Mesendoderm (in vitro differentiated cells): ENCODE data around the gene SLC6A5. TPM values are rescaled to one million over a fixed set of nuclear protein-coding genes. Genes with fewer than 3 reads are reported as not detected.
"Not testable (repeated sequence)": the region's sequence is repeated elsewhere in the genome, so short reads cannot be mapped to it uniquely, and the experiment has no call there.

Experiments
- DNase-seq: peaks from one replicate; pipeline ENCODE4 v3.0.0; 2013
- H2AK5ac ChIP-seq: 2 replicates; pipeline ENCODE4 v1.6.1; 2013; ENCODE audit warnings: low read length, inconsistent platforms
- H2BK120ac ChIP-seq: 2 replicates; pipeline ENCODE4 v1.6.1; 2013; ENCODE audit warnings: low read depth, mild to moderate bottlenecking, low read length, moderate library complexity, mixed read lengths
- H2BK15ac ChIP-seq: replicated peaks from 2 replicates; pipeline ENCODE4 v1.6.1; 2013; ENCODE audit warnings: low read depth, mild to moderate bottlenecking, moderate library complexity
- H2BK5ac ChIP-seq: 2 replicates; pipeline ENCODE4 v1.6.1; 2013; ENCODE audit warnings: low read length, inconsistent platforms
- H3K18ac ChIP-seq: 2 replicates; pipeline ENCODE4 v1.6.1; 2013; ENCODE audit warnings: mild to moderate bottlenecking, low read length, mixed read lengths
- H3K23ac ChIP-seq: one replicate; pipeline ENCODE4 v1.6.1; 2013; ENCODE audit warnings: low read length
- H3K27ac ChIP-seq: 2 replicates; pipeline ENCODE4 v1.5.1; 2013; ENCODE audit warnings: low read depth, mild to moderate bottlenecking, inconsistent platforms, low read length, moderate library complexity
- H3K27me3 ChIP-seq: 2 replicates; pipeline ENCODE4 v1.6.1; 2013; ENCODE audit warnings: low read length, control low read depth, mild to moderate bottlenecking, inconsistent platforms; ENCODE audit not compliant: insufficient read depth, poor library complexity
- H3K36me3 ChIP-seq: 2 replicates; pipeline ENCODE4 v1.6.1; 2013; ENCODE audit warnings: low read length, inconsistent platforms; ENCODE audit not compliant: control insufficient read depth, insufficient read depth
- H3K4ac ChIP-seq: one replicate; pipeline ENCODE4 v1.6.1; 2013; ENCODE audit warnings: low read depth, mild to moderate bottlenecking, low read length, moderate library complexity
- H3K4me1 ChIP-seq: 2 replicates; pipeline ENCODE4 v1.6.1; 2013; ENCODE audit warnings: low read depth, low read length, inconsistent platforms; ENCODE audit not compliant: control insufficient read depth
- H3K4me2 ChIP-seq: 2 replicates; pipeline ENCODE4 v1.6.1; 2013; ENCODE audit warnings: low read length
- H3K4me3 ChIP-seq: 2 replicates; pipeline ENCODE4 v1.5.1; 2013; ENCODE audit warnings: mild to moderate bottlenecking, low read length
- H3K56ac ChIP-seq: one replicate; pipeline ENCODE4 v1.6.1; 2013; ENCODE audit warnings: low read length
- H3K79me1 ChIP-seq: 2 replicates; pipeline ENCODE4 v1.6.1; 2013; ENCODE audit warnings: low read length, inconsistent platforms
- H3K79me2 ChIP-seq: 2 replicates; pipeline ENCODE4 v1.6.1; 2013; ENCODE audit warnings: mild to moderate bottlenecking, low read length; ENCODE audit not compliant: control insufficient read depth, insufficient read depth
- H3K9ac ChIP-seq: 2 replicates; pipeline ENCODE4 v1.6.1; 2013; ENCODE audit warnings: low read length, inconsistent platforms
- H4K5ac ChIP-seq: one replicate; pipeline ENCODE4 v1.6.1; 2013; ENCODE audit warnings: low read length
- H4K8ac ChIP-seq: one replicate; pipeline ENCODE4 v1.6.1; 2013; ENCODE audit warnings: low read depth, mild to moderate bottlenecking, control low read depth, low read length, moderate library complexity
- WGBS: extraction: QIAGEN DNeasy Blood & Tissue Kit; methylation state at CpG from one replicate; pipeline ENCODE4 v1.1.7; 2013; ENCODE audit warnings: low lambda C conversion rate, missing lambda C conversion rate; ENCODE audit not compliant: insufficient coverage; ENCODE audit errors: extremely low coverage; 5-methylcytosine and 5-hydroxymethylcytosine counted together
- polyA plus RNA-seq, 2 experiments: library from polyadenylated mRNA; stranded (reverse); fragments of 200-250 nt; gene quantifications; one replicate each; pipeline ENCODE4 v1.2.3, GENCODE V29; 2013

SLC6A5 gene
- polyA plus RNA-seq (2013, experiment 1 of 2), result 0.03 TPM
- not detected for polyA plus RNA-seq (2013, experiment 2 of 2)

DNA sequence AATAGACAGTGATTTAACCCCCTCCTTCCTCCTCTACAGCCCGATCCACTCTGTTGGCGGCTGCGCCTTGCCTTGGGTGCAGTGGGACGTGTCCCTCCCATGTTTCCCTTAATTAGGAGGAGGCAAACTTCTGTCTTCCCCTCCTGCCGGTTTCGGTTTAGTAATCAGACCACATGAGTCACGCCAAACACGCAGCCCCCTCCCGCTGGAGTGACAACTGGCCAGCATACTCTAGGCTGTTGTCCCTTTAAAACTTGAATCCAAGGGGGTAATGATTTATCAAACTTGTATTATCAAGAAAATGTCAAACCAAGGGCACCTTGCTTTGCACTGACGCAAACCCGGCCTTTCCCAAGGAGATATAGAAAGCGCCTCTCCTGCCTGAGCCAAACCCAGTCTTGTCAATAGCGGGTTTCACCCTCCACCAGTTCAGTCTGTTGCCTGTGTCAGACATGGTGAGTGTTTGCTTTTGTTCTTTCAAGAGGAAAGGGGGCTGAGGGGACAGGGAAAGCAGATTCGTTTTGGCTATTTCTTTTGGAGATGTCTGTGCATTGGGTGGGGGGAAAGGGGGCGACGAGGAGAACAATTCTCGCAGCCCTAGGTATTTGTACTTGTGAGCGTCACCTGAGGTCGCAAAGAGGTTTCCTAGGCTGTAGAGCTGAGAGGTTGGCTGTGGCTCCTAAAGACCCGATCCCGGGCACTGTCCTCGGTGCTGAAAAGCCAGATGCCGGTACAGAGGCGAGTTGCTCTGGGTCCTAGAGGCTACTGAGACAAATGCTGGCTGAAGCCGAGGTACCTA, at the start of gene SLC6A5:
Gene SLC6A5, plus strand, starts transcription at position 388 of the 799 bp plus-strand sequence. Its CDS starts 65 bp downstream, at position 453.
- no peak within 1 kb of the TSS for H2BK15ac ChIP-seq
- H3K56ac ChIP-seq, result no peak within 1 kb of the TSS
- H3K4ac ChIP-seq, result no peak within 1 kb of the TSS
- no peak within 1 kb of the TSS for H2BK120ac ChIP-seq
- DNase-seq, result peak; percentile 92
- no peak within 1 kb of the TSS for H4K8ac ChIP-seq
- H3K79me2 ChIP-seq, result no peaks in the 10 kb centered on the region
- H3K36me3 ChIP-seq, result no peaks in the 10 kb centered on the region
- no CpG with 5 or more reads among the region's 25 CpGs for WGBS
- no peak within 1 kb of the TSS for H3K9ac ChIP-seq
- H3K79me1 ChIP-seq, result no peaks in the 10 kb centered on the region
- no peak within 1 kb of the TSS for H2BK5ac ChIP-seq
- H3K23ac ChIP-seq, result no peak within 1 kb of the TSS
- no peak within 1 kb of the TSS for H2AK5ac ChIP-seq
- H3K4me3 ChIP-seq, result no peak within 1 kb of the TSS
- H3K27ac ChIP-seq, result no peak within 1 kb of the TSS
- H3K18ac ChIP-seq, result no peak within 1 kb of the TSS
- H3K4me1 ChIP-seq, result no peaks in the 10 kb centered on the region
- no peak within 1 kb of the TSS for H4K5ac ChIP-seq
- peaks cover 63% of the 10 kb centered on the region for H3K27me3 ChIP-seq
- no peak within 1 kb of the TSS for H3K4me2 ChIP-seq

DNA sequence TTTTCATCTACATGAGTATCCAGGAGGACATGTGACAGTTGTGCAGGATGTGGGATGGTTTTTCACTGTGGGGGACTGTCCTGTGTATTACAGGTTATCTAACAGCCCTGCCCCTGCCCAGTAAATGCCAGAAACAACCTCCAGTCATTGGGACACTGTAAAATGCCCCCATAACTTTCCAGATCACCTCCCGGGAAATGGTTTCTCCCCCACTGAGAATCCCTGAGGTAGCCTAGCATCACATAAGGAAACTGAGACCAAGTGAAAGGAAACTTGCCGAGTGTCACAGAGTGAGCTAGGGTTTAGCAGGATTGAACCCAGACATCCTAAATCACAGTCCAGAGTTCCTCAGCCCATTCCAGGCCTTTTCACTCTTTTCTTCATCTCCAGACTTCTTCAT, 48.3 kb upstream of the SLC6A5 start:
- Histone ChIP-seq H3K27me3 (no peaks in the 10 kb centered on the region), H3K36me3 (no peaks in the 10 kb centered on the region), H4K8ac (no peak overlapping the region), H3K56ac (no peak overlapping the region), H3K4me3 (no peak overlapping the region), H4K5ac (no peak overlapping the region), H3K4me2 (no peak overlapping the region), H3K9ac (no peak overlapping the region), H3K4me1 (no peaks in the 10 kb centered on the region), H2BK15ac (no peak overlapping the region), H2BK120ac (no peak overlapping the region), H2BK5ac (no peak overlapping the region), H2AK5ac (no peak overlapping the region), H3K79me1 (no peaks in the 10 kb centered on the region), H3K79me2 (no peaks in the 10 kb centered on the region), H3K4ac (no peak overlapping the region), H3K27ac (no peak overlapping the region), H3K23ac (no peak overlapping the region), H3K18ac (no peak overlapping the region)
- WGBS, result no CpG with 5 or more reads among the region's 2 CpGs
- no peak for DNase-seq

GRCh38 chr11:20555783-20556182, 43.6 kb upstream of the SLC6A5 start:
- Histone ChIP-seq H4K8ac (no peak overlapping the region), H3K4me1 (no peaks in the 10 kb centered on the region), H3K4me3 (no peak overlapping the region), H2BK120ac (no peak overlapping the region), H3K27ac (no peak overlapping the region), H4K5ac (no peak overlapping the region), H2BK15ac (no peak overlapping the region), H3K23ac (no peak overlapping the region), H3K79me2 (no peaks in the 10 kb centered on the region), H3K4me2 (no peak overlapping the region), H2BK5ac (no peak overlapping the region), H2AK5ac (no peak overlapping the region), H3K36me3 (no peaks in the 10 kb centered on the region), H3K56ac (no peak overlapping the region), H3K4ac (no peak overlapping the region), H3K18ac (no peak overlapping the region), H3K27me3 (no peaks in the 10 kb centered on the region), H3K9ac (no peak overlapping the region), H3K79me1 (no peaks in the 10 kb centered on the region)
- no CpG with 5 or more reads among the region's 3 CpGs for WGBS
- DNase-seq, result no peak

GRCh38 chr11:20556396-20556795, 43.0 kb upstream of the SLC6A5 start:
- H3K56ac ChIP-seq, DNase-seq, H3K27me3 ChIP-seq, H2AK5ac ChIP-seq, H2BK15ac ChIP-seq, H4K8ac ChIP-seq, H3K79me2 ChIP-seq, H3K27ac ChIP-seq, H3K18ac ChIP-seq, H2BK5ac ChIP-seq, H3K4me2 ChIP-seq, H3K9ac ChIP-seq, H3K4me1 ChIP-seq, H3K4me3 ChIP-seq, H4K5ac ChIP-seq, H3K36me3 ChIP-seq, H3K23ac ChIP-seq, H3K79me1 ChIP-seq, H2BK120ac ChIP-seq, H3K4ac ChIP-seq: not testable (repeated sequence)

DNA sequence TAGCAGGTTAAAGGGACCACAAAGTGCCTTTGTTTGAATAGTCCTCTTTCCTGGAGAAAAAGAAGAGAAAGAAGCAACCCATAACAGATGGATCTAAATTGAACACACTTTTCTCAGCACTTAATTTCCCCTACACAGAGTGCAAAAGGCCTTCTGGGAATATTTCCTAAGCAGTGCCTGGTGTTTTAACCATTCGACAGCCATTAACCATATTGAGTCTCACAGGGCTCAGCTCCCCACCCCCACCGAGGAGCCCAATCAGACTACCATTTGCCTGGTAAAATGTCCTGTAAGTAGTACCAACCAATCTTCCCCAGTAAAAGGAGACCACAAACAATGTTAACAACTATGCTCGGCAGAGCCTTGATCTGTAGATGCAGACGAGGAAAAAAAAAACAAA, 40.7 kb upstream of the SLC6A5 start:
- Histone ChIP-seq H3K27me3 (no peaks in the 10 kb centered on the region), H2AK5ac (no peak overlapping the region)

More for the DNA sequence above, 40.7 kb upstream of the SLC6A5 start:
- Histone ChIP-seq H3K4ac (no peak overlapping the region), H3K36me3 (no peaks in the 10 kb centered on the region), H3K79me1 (no peaks in the 10 kb centered on the region), H2BK15ac (no peak overlapping the region), H4K5ac (no peak overlapping the region), H3K18ac (no peak overlapping the region), H3K9ac (no peak overlapping the region), H3K56ac (no peak overlapping the region), H3K4me2 (no peak overlapping the region), H3K4me1 (no peaks in the 10 kb centered on the region), H4K8ac (no peak overlapping the region), H3K4me3 (no peak overlapping the region), H3K27ac (no peak overlapping the region), H3K79me2 (no peaks in the 10 kb centered on the region), H3K23ac (no peak overlapping the region), H2BK5ac (no peak overlapping the region), H2BK120ac (no peak overlapping the region)
- no CpG with 5 or more reads among the region's 4 CpGs for WGBS
- DNase-seq, result no peak
